Neural cell (in vitro differentiated cells): ENCODE measurements around the gene WNT7A. TPM values are rescaled to one million over a fixed set of nuclear protein-coding genes. Genes with fewer than 3 reads are reported as not detected.

Experiments used
- H2AFZ ChIP-seq: fragments of 200-600, 300-800 bp; sonication (generic), shearing (Covaris generic); 2 replicates; pipeline ENCODE4 v1.6.0; 2014; ENCODE audit warnings: low read depth, mild to moderate bottlenecking, antibody characterized with exemption, low read length, moderate library complexity
- H3F3A ChIP-seq: fragments of 200-600 bp; shearing (Covaris generic); 2 replicates; pipeline ENCODE4 v1.6.1; 2016; ENCODE audit warnings: mild to moderate bottlenecking, moderate library complexity, mixed read lengths, antibody characterized with exemption, low read length; ENCODE audit not compliant: insufficient read depth, poor library complexity, severe bottlenecking
- H3K27ac ChIP-seq: fragments of 200-600, 300-800 bp; sonication (generic), shearing (Covaris generic); 2 replicates; pipeline ENCODE4 v1.5.1; 2014; ENCODE audit warnings: mild to moderate bottlenecking, low read length, moderate library complexity
- H3K27me3 ChIP-seq: fragments of 300-800, 200-600 bp; sonication (generic), shearing (Covaris generic); 2 replicates; pipeline ENCODE4 v1.6.0; 2014; ENCODE audit warnings: mild to moderate bottlenecking, low read depth, low read length, moderate library complexity; ENCODE audit not compliant: insufficient read depth
- H3K36me3 ChIP-seq: fragments of 300-800, 200-600 bp; sonication (generic), shearing (Covaris generic); 2 replicates; pipeline ENCODE4 v1.5.1; 2014; ENCODE audit warnings: mild to moderate bottlenecking, antibody characterized with exemption, low read length, moderate library complexity; ENCODE audit not compliant: insufficient read depth
- H3K4me2 ChIP-seq: fragments of 300-800, 200-600 bp; sonication (generic), shearing (Covaris generic); 2 replicates; pipeline ENCODE4 v1.6.0; 2014; ENCODE audit warnings: mild to moderate bottlenecking, low read length
- H3K4me3 ChIP-seq: fragments of 300-800, 200-600 bp; sonication (generic), shearing (Covaris generic); 2 replicates; pipeline ENCODE4 v1.5.1; 2014; ENCODE audit warnings: mild to moderate bottlenecking, low read length, moderate library complexity
- H3K79me2 ChIP-seq: fragments of 200-600 bp; shearing (Covaris generic); replicated peaks from 2 replicates; pipeline ENCODE4 v1.6.0; 2014; ENCODE audit warnings: mild to moderate bottlenecking, low read length, moderate library complexity; ENCODE audit not compliant: insufficient read depth
- H3K9ac ChIP-seq: fragments of 300-800, 200-600 bp; sonication (generic), shearing (Covaris generic); 2 replicates; pipeline ENCODE4 v1.6.1; 2016; ENCODE audit warnings: mild to moderate bottlenecking, low read length, mixed read lengths
- H3K9me2 ChIP-seq: fragments of 200-600 bp; shearing (Covaris generic); 2 replicates; pipeline ENCODE4 v1.6.1; 2016; ENCODE audit warnings: mild to moderate bottlenecking, low read length, mixed read lengths; ENCODE audit not compliant: insufficient read depth
- H3K9me3 ChIP-seq: fragments of 200-600, 300-800 bp; sonication (generic), shearing (Covaris generic); 2 replicates; pipeline ENCODE4 v1.6.1; 2016; ENCODE audit warnings: mild to moderate bottlenecking, mixed run types, low read length, moderate library complexity, mixed read lengths
- H4K20me1 ChIP-seq: fragments of 200-600 bp; shearing (Covaris generic); 2 replicates; pipeline ENCODE4 v1.6.1; 2016; ENCODE audit warnings: mild to moderate bottlenecking, mixed run types; ENCODE audit not compliant: insufficient read depth
- EP300 ChIP-seq: fragments of 450-650 bp; conservative IDR thresholded peaks from 2 replicates; pipeline ENCODE4 v1.6.1; 2014; ENCODE audit warnings: antibody characterized with exemption, mild to moderate bottlenecking, moderate library complexity; ENCODE audit not compliant: poor library complexity, severe bottlenecking
- EZH2 ChIP-seq: fragments of 200-600, 300-800 bp; shearing (Covaris generic), sonication (generic); IDR thresholded peaks from 2 replicates; pipeline ENCODE4 v1.6.1; 2014; ENCODE audit warnings: antibody characterized with exemption, low read length, borderline replicate concordance, mild to moderate bottlenecking; ENCODE audit not compliant: insufficient read depth, poor library complexity, severe bottlenecking
- MXI1 ChIP-seq: fragments of 450-650 bp; conservative IDR thresholded peaks from 2 replicates; pipeline ENCODE4 v1.6.1; 2014; ENCODE audit warnings: antibody characterized with exemption, mild to moderate bottlenecking; ENCODE audit not compliant: poor library complexity, severe bottlenecking
- POLR2AphosphoS5 ChIP-seq: IDR thresholded peaks from 2 replicates; pipeline ENCODE4 v1.6.1; 2012
- RAD21 ChIP-seq: fragments of 450-650 bp; conservative IDR thresholded peaks from 2 replicates; pipeline ENCODE4 v1.6.1; 2014; ENCODE audit warnings: antibody characterized with exemption, mild to moderate bottlenecking, moderate library complexity
- SMC3 ChIP-seq: fragments of 450-650 bp; conservative IDR thresholded peaks from 2 replicates; pipeline ENCODE4 v1.6.1; 2014; ENCODE audit warnings: antibody characterized with exemption, mild to moderate bottlenecking, moderate library complexity; ENCODE audit not compliant: poor library complexity
- TAF1 ChIP-seq: IDR thresholded peaks from 2 replicates; pipeline ENCODE4 v1.6.1; 2012; ENCODE audit warnings: low read depth
- polyA plus RNA-seq: library from polyadenylated mRNA; depleted of rRNA; stranded (reverse); fragments of >200 nt; gene quantifications from 2 replicates; pipeline ENCODE4 v1.2.3, GENCODE V29; 2014
- TF ChIP-seq, protein P1 (sequence below): IDR thresholded peaks from 2 replicates; pipeline ENCODE4 v1.6.1; 2012; ENCODE audit warnings: borderline replicate concordance
- TF ChIP-seq, protein P2 (sequence below): fragments of 450-650 bp; IDR thresholded peaks from 2 replicates; pipeline ENCODE4 v1.5.1; 2014; ENCODE audit warnings: antibody characterized with exemption, mild to moderate bottlenecking, moderate library complexity; ENCODE audit not compliant: poor library complexity, severe bottlenecking

The WNT7A gene
- polyA plus RNA-seq, 1 donor from 2014 or later, result 13.3 TPM

DNA sequence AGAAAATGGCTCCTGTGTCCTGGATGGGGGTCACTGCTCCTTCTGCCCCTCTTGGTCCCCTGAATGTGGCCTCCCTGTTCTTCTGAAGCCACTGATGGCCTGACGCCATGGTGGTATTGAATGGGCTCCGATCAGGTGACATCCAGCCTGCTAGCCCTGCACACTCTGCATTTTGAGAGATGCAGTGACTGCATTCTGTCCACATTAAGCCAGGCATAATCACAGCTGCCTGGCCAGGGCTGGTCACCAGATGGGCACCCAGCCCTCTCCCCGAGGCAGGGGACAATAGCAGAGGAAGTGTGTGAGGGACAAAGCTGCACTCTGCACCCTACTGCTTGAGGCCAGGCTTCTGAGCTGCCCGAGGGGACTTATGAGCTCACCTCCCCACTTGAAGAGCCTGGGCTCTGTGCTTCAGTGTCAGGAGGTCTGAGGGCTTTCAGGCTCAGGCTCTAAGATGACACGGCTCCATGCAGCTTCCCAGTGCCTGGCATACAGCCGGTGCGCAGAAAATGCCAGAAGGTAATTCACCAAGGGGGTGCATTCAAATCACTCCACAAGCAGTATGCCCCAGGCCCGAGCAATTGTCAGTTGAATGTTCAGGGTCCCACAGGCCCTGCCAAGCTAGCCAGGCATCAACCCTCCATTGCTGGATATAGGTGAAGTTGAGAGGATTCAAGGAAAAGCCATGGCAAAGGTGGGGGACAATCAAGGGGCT is 56.8 kb downstream of the WNT7A start:
- TF ChIP-seq TAF1 (no peak), EZH2 (no peak), MXI1 (no peak)
- TF ChIP-seq, protein P1, sequence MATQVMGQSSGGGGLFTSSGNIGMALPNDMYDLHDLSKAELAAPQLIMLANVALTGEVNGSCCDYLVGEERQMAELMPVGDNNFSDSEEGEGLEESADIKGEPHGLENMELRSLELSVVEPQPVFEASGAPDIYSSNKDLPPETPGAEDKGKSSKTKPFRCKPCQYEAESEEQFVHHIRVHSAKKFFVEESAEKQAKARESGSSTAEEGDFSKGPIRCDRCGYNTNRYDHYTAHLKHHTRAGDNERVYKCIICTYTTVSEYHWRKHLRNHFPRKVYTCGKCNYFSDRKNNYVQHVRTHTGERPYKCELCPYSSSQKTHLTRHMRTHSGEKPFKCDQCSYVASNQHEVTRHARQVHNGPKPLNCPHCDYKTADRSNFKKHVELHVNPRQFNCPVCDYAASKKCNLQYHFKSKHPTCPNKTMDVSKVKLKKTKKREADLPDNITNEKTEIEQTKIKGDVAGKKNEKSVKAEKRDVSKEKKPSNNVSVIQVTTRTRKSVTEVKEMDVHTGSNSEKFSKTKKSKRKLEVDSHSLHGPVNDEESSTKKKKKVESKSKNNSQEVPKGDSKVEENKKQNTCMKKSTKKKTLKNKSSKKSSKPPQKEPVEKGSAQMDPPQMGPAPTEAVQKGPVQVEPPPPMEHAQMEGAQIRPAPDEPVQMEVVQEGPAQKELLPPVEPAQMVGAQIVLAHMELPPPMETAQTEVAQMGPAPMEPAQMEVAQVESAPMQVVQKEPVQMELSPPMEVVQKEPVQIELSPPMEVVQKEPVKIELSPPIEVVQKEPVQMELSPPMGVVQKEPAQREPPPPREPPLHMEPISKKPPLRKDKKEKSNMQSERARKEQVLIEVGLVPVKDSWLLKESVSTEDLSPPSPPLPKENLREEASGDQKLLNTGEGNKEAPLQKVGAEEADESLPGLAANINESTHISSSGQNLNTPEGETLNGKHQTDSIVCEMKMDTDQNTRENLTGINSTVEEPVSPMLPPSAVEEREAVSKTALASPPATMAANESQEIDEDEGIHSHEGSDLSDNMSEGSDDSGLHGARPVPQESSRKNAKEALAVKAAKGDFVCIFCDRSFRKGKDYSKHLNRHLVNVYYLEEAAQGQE, result no peak
- no peaks in the 10 kb centered on the region for H3K79me2 ChIP-seq
- H3K4me2 ChIP-seq, result no peak overlapping the region
- no peak overlapping the region for H3K27ac ChIP-seq
- H2AFZ ChIP-seq, result no peak overlapping the region
- no peaks in the 10 kb centered on the region for H3K9me3 ChIP-seq
- H3F3A ChIP-seq, result no peaks in the 10 kb centered on the region
- no peak overlapping the region for H3K4me3 ChIP-seq
- no peak overlapping the region for H3K9ac ChIP-seq
- H3K27me3 ChIP-seq, result no peaks in the 10 kb centered on the region
- no peaks in the 10 kb centered on the region for H3K36me3 ChIP-seq
- no peaks in the 10 kb centered on the region for H3K9me2 ChIP-seq
- H4K20me1 ChIP-seq, result no peaks in the 10 kb centered on the region

DNA sequence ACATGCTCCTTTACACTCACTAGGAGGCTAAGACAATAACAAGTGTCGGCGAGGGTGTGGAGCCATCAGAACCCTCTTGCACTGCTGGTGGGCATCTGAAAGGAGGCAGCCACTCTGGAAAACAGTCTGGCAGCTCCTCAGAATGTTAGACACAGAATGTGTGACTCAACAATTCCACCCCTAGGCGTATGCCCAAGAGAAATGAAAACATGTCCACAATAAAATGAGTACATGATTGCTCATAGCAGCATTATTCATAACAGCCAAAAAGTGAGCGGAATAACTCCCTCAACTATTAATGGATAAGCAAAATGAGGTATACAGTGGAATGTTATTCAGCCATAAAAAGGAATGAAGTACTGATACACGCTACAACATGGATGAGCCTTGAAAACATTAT is 57.8 kb downstream of the WNT7A start:
- peaks cover 6% of the 10 kb centered on the region for H3K36me3 ChIP-seq
- TF ChIP-seq EZH2 (no peak), EP300 (no peak), RAD21 (no peak), SMC3 (no peak), TAF1 (no peak), POLR2AphosphoS5 (no peak), MXI1 (no peak)
- TF ChIP-seq, protein P1, result no peak
- TF ChIP-seq, protein P2, sequence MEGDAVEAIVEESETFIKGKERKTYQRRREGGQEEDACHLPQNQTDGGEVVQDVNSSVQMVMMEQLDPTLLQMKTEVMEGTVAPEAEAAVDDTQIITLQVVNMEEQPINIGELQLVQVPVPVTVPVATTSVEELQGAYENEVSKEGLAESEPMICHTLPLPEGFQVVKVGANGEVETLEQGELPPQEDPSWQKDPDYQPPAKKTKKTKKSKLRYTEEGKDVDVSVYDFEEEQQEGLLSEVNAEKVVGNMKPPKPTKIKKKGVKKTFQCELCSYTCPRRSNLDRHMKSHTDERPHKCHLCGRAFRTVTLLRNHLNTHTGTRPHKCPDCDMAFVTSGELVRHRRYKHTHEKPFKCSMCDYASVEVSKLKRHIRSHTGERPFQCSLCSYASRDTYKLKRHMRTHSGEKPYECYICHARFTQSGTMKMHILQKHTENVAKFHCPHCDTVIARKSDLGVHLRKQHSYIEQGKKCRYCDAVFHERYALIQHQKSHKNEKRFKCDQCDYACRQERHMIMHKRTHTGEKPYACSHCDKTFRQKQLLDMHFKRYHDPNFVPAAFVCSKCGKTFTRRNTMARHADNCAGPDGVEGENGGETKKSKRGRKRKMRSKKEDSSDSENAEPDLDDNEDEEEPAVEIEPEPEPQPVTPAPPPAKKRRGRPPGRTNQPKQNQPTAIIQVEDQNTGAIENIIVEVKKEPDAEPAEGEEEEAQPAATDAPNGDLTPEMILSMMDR, result no peak
- no peaks in the 10 kb centered on the region for H3K9me2 ChIP-seq
- no peak overlapping the region for H3K4me3 ChIP-seq
- H3K79me2 ChIP-seq, result no peaks in the 10 kb centered on the region
- no peak overlapping the region for H3K27ac ChIP-seq
- no peaks in the 10 kb centered on the region for H4K20me1 ChIP-seq
- no peak overlapping the region for H3K4me2 ChIP-seq
- no peaks in the 10 kb centered on the region for H3K27me3 ChIP-seq
- no peaks in the 10 kb centered on the region for H3F3A ChIP-seq
- H3K9me3 ChIP-seq, result no peaks in the 10 kb centered on the region
- H3K9ac ChIP-seq, result no peak overlapping the region
- no peak overlapping the region for H2AFZ ChIP-seq
